Brain microvascular endothelial cell (primary cell): ENCODE data around the gene RIT2.
"Not testable (repeated sequence)": the region's sequence is repeated elsewhere in the genome, so short reads cannot be mapped to it uniquely, and the experiment has no call there.

Experiments
- DNase-seq: peaks from one replicate; pipeline ENCODE4 v3.0.0-alpha.2; 2020
- H3K27ac ChIP-seq: fragments of 250-450 bp; sonication (Bioruptor Pico); 2 replicates; pipeline ENCODE4 v1.5.1; 2020; ENCODE audit warnings: mild to moderate bottlenecking, moderate library complexity
- H3K27me3 ChIP-seq: fragments of 250-450 bp; sonication (Bioruptor Pico); replicated peaks from 2 replicates; pipeline ENCODE4 v1.5.1; 2020; ENCODE audit warnings: mild to moderate bottlenecking
- H3K36me3 ChIP-seq: fragments of 250-450 bp; sonication (Bioruptor Pico); replicated peaks from 2 replicates; pipeline ENCODE4 v1.5.1; 2020; ENCODE audit warnings: mild to moderate bottlenecking
- H3K4me3 ChIP-seq: 2 replicates; pipeline ENCODE4 v1.5.1; 2011; ENCODE audit warnings: low read depth, mild to moderate bottlenecking, control low read depth, low read length, moderate library complexity
- CTCF ChIP-seq: IDR thresholded peaks from 2 replicates; pipeline ENCODE4 v1.5.1; 2011; ENCODE audit warnings: low read depth, mild to moderate bottlenecking, moderate library complexity, low read length, control low read depth, inconsistent platforms; ENCODE audit errors: missing control alignments
- in situ Hi-C: cut with HindIII; loops from 2 replicates; pipeline ENCODE4 v1.10.0; 2017; ENCODE audit warnings: low sequenced_read_pairs, low pct_ligation_motif_present

RIT2 gene

DNA sequence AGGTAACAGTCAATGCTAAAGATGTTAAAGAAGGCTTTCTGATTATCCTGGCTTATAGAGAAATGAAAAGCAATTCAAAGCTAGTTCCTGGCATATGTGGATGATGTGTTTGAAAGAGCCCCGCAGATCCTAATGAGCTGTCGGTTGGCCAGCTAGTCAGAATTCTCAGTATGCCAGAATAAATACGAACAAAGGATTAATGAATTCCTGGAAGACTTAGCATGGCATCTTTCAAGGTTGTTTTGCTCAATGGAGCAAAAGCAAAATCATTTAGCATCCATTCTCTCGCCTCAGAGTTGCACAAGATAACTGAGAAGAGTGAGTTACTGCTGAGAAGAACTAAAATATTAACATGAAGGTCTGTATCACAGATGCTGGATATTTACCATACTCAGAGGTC, 307.6 kb downstream of the RIT2 start:
- no peak overlapping the region for H3K4me3 ChIP-seq
- H3K27ac ChIP-seq, result no peak overlapping the region
- in situ Hi-C loops, result no loop called here
- no peaks in the 10 kb centered on the region for H3K36me3 ChIP-seq
- DNase-seq, result no peak
- H3K27me3 ChIP-seq, result no peaks in the 10 kb centered on the region
- TF ChIP-seq CTCF, result no peak

DNA sequence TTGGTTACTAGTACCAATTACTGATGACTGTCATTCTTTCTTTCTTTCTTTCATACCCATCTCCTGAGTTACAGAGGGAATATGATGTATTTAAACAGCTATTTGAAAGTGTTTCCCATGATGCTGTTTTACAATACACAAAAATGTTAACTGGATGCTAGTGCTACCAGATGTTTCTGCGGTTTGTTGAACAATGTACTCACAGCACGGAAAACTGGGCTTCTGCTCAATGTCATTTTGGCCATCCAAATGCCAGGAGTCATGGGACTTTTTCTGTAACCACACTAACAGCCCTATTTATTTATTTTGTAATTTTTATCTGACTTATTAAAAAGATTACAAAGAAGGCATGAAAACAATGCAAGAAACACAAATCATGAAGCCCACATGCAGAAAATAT, 313.8 kb downstream of the RIT2 start:
- in situ Hi-C loops, result no loop called here
- H3K36me3 ChIP-seq, result no peaks in the 10 kb centered on the region
- no peak overlapping the region for H3K4me3 ChIP-seq
- H3K27ac ChIP-seq, result no peak overlapping the region
- no peak for DNase-seq
- no peaks in the 10 kb centered on the region for H3K27me3 ChIP-seq
- no peak for TF ChIP-seq CTCF

- no peak for DNase-seq
- Histone ChIP-seq H3K36me3 (no peaks in the 10 kb centered on the region), H3K27ac (no peak overlapping the region), H3K27me3 (no peaks in the 10 kb centered on the region), H3K4me3 (no peak overlapping the region)
- TF ChIP-seq CTCF, result no peak
- in situ Hi-C loops, result no loop called here
These were observed 316.8 kb downstream of the RIT2 start for GRCh38 chr18:42798606-42799170.

DNA sequence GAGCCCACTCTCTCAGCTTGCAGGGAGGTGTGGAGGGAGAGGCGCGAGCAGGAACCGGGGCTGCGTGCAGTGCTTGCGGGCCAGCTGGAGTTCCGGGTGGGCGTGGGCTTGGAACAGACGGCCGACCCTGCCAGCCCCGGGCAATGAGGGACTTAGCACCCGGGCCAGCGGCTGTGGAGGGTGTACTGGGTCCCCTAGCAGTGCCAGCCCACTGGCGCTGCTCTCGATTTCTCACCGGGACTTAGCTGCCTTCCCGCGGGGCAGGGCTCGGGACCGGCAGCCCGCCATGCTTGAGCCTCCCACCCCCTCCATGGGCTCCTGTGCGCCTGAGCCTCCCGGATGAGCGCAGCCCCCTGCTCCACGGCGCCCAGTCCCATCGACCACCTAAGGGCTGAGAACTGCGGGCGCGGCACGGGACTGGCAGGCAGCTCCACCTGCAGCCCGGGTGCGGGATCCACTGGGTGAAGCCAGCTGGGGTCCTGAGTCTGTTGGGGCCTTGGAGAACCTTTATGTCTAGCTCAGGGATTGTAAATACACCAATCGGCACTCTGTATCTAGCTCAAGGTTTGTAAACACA, 320.2 kb downstream of the RIT2 start:
- in situ Hi-C loops, H3K27me3 ChIP-seq: not testable (repeated sequence)

GRCh38 chr18:42792731-42793130, 322.8 kb downstream of the RIT2 start:
- in situ Hi-C loops, result no loop called here
- TF ChIP-seq CTCF, result no peak

More for the DNA sequence above, 320.2 kb downstream of the RIT2 start:
- not testable (repeated sequence) for H3K36me3 ChIP-seq, DNase-seq, H3K4me3 ChIP-seq, H3K27ac ChIP-seq

GRCh38 chr18:42784632-42785031, 330.9 kb downstream of the RIT2 start:
- no peak for TF ChIP-seq CTCF
- H3K4me3 ChIP-seq, result no peak overlapping the region
- DNase-seq, result no peak
- no peaks in the 10 kb centered on the region for H3K27me3 ChIP-seq
- H3K27ac ChIP-seq, result no peak overlapping the region
- in situ Hi-C loops, result no loop called here
- H3K36me3 ChIP-seq, result no peaks in the 10 kb centered on the region

More at GRCh38 chr18:42792731-42793130, 322.8 kb downstream of the RIT2 start:
- no peak overlapping the region for H3K27ac ChIP-seq
- DNase-seq, result peak; percentile 1
- no peak overlapping the region for H3K4me3 ChIP-seq
- H3K27me3 ChIP-seq, result no peaks in the 10 kb centered on the region
- no peaks in the 10 kb centered on the region for H3K36me3 ChIP-seq
